Measurements from ENCODE around the gene NRXN3. TPM values are rescaled to one million over a fixed set of nuclear protein-coding genes. Genes with fewer than 3 reads are reported as not detected.

Gene NRXN3
- not detected for polyA plus RNA-seq

DNA sequence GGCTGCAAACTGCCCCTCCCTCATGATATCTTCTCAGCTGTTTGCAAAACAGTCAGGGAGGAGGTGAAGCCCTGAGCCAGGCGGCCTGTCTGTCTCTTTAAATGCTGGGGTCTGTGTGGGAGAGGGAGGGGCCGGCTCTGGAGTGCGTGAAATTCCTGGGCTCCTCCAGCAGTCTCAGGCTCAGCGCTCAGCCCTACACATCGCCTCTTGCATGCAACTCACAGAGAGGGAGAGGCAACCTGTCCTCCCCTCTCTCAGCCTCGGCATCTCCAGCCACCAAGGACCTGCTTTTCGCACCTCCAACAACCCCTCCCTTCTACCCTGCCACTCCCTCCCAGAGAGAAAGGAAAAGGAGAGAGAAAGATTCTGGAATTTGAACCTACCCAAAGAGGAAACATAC, at the start of gene NRXN3:
Gene NRXN3, plus strand, starts transcription at position 171 of the 400 bp plus-strand sequence. CDS start 72,721 bp downstream, outside the sequence.
- Mint-ChIP-seq H3K4me3 (peak within 1 kb of the TSS in 1 of 4 donors; percentile 30), H3K27ac (no peak within 1 kb of the TSS), H3K4me1 (no peaks in the 10 kb centered on the region), H3K27me3 (peaks cover 8% of the 10 kb centered on the region), H3K9me3 (peaks cover 0 to 2% (median 0%) of the 10 kb centered on the region in 3 donors), H3K36me3 (no peaks in the 10 kb centered on the region)

DNA sequence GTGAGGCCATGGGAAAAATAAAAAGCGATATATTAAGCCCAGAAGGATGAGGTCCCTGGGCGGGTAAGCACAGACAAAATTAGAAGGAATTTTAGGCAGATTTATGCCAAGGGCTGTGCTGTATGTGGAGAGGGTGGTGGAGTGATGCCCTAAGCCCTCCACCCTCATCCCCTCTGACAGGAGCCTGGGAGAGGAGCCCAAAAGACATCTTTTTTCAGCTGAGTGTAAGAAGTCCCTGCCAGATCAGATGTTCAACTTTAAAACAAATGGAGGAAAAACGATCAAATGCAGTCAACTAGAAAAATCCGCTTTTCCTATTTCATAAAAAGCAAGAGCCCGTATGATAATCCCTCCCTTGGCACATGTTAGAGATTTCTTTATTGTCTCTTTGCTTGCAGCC, 47.7 kb upstream of the NRXN3 start:
- H3K4me3 Mint-ChIP-seq, result no peak overlapping the region
- no peaks in the 10 kb centered on the region for H3K4me1 Mint-ChIP-seq
- no peak overlapping the region for H3K27ac Mint-ChIP-seq
- peaks cover 2 to 5% (median 5%) of the 10 kb centered on the region in 3 donors for H3K9me3 Mint-ChIP-seq
- H3K36me3 Mint-ChIP-seq, result no peaks in the 10 kb centered on the region
- H3K27me3 Mint-ChIP-seq, result peaks cover 1% of the 10 kb centered on the region

DNA sequence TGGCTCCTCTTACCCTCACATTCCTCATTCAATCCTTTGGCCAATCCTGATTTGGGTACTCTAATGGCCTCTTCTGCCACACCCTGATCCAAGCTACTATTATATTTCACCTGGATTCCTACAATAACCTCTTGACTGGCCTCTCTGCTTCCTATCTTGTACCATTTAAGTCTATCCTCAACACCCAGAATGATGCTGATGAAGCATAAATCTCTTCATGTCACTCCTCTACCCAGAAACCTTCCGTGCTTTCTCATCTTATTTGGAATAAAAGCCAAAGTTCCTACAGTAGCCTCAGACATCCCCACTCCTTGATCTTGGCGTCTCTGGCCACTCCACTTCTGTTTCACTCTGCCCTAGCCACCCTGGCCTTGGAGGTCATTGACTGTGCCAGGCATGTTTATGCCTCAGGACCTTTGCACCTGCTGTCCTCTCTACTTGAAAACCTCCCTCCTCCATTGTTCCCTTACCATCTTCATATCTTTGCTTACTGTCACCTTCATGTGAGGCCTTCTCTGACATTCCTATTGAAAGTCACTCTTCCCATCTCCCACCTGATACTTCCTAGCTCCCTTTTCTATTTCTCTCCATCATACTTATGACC, 46.4 kb upstream of the NRXN3 start:
- Mint-ChIP-seq H3K27me3 (peaks cover 1% of the 10 kb centered on the region), H3K4me3 (no peak overlapping the region), H3K9me3 (peaks cover 2 to 5% (median 5%) of the 10 kb centered on the region in 3 donors), H3K4me1 (no peaks in the 10 kb centered on the region), H3K36me3 (no peaks in the 10 kb centered on the region), H3K27ac (no peak overlapping the region)

DNA sequence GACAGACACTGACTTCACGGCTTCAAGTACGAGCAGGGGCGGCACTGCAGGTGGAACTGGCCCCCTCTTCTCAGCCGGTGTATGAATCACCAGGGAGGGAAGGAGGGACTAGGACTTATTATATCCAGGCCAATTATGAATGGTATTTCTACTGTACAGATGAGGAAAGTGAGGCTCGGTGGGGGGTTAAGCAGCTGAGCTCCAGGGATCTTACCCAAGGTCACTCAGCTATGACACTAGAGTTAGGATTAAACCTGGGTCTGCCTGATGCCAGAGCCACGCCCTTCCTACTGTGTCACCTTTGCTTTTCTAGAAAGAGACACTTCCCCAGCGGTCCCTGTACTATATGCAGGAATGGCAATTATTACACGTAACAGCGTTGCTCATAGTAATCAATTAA, 42.2 kb upstream of the NRXN3 start:
- H3K4me1 Mint-ChIP-seq, result no peaks in the 10 kb centered on the region
- no peaks in the 10 kb centered on the region for H3K36me3 Mint-ChIP-seq
- H3K4me3 Mint-ChIP-seq, result no peak overlapping the region
- peaks cover 1% of the 10 kb centered on the region for H3K27me3 Mint-ChIP-seq
- peaks cover 0 to 5% (median 0%) of the 10 kb centered on the region in 3 donors for H3K9me3 Mint-ChIP-seq
- H3K27ac Mint-ChIP-seq, result no peak overlapping the region

DNA sequence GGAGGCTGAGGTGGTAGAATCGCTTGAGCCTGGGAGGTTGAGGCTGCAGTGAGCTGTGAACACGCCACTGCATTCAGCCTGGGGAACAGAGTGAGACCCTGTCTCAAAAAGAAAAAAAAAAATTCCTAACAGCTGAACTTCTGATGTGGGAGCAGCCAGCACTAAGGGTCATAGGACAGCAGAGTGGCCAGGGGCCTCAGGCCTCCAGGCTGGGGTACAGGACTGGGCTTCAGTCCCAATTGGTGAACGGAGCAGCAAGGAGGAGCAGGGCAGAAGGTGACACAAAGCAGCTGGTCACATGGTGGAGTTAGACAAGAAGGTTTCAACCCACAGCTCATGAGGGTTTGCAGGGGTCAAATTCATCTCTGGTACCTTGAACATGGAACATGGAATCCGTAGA, 40.8 kb upstream of the NRXN3 start:
- Mint-ChIP-seq H3K27me3 (peaks cover 1% of the 10 kb centered on the region), H3K4me1 (no peaks in the 10 kb centered on the region)

DNA sequence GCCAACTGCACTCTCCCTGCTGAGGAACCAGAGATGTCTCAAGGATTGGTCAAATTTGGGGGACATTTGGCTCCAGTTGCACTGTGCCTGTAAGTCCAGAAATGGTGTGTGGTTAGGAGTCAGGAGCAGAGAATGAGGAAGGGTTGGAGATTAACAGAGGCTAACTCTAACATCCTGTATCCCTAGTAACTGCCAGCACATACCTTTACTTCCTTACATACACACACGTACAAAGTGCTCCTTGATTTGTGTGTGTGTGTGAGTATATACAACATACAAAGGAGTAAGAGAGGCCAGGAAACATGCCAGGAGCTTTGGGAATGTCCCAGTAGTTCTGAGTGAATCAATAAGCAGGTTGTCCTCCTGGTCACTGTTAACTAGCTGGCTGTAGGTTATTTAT, 39.8 kb upstream of the NRXN3 start:
- Mint-ChIP-seq H3K9me3 (no peaks in the 10 kb centered on the region), H3K27me3 (peaks cover 1% of the 10 kb centered on the region), H3K4me1 (peaks cover 0 to under 1% (median 0%) of the 10 kb centered on the region in 3 donors), H3K27ac (no peak overlapping the region), H3K36me3 (no peaks in the 10 kb centered on the region), H3K4me3 (no peak overlapping the region)

More for the DNA sequence above, 40.8 kb upstream of the NRXN3 start:
- no peaks in the 10 kb centered on the region for H3K36me3 Mint-ChIP-seq
- no peaks in the 10 kb centered on the region for H3K9me3 Mint-ChIP-seq
- no peak overlapping the region for H3K4me3 Mint-ChIP-seq
- H3K27ac Mint-ChIP-seq, result no peak overlapping the region

DNA sequence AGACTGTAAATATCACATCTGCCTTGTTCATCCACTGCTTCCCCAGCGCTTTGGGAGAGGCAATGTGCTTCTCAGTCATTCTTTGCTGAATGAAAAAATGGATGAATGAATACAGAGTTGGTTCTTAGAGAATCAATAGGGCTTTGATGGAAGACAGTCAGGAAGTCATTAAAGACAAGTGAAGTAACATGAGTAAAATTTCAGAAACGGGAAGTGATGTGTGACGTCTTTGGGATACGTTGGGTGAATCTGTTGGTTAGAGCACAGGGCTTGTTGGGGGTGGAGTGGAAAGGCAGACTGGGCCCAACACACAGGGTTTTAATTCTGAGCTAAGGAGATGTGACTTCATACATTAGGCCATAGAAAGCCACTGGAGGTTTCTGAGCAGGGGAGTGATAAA, 39.0 kb upstream of the NRXN3 start:
- Mint-ChIP-seq H3K36me3 (no peaks in the 10 kb centered on the region), H3K27ac (no peak overlapping the region), H3K9me3 (no peaks in the 10 kb centered on the region), H3K4me1 (peaks cover 0 to 1% (median 0%) of the 10 kb centered on the region in 3 donors), H3K27me3 (peaks cover under 1% of the 10 kb centered on the region), H3K4me3 (no peak overlapping the region)

DNA sequence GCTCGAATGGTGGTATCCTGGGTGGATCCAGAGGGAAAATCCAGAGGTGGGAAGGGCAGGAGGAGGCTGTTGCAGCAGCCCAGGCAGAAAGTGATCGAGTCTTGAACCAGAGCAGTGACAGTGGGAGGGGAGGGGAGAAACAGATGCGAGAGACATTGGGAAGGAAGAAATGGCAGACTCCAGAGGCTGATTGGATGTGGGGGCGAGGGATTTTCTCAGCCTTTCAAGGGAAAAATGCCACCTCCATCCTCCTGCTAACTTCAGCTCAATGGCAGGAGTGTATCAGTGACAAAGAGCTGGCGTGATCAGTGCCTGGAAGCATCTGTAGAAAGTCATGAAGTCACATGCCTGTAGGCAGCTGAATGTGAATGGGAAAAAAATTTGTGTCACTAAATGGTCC, 38.6 kb upstream of the NRXN3 start:
- H3K4me1 Mint-ChIP-seq, result peaks cover 0 to 1% (median 0%) of the 10 kb centered on the region in 3 donors
- no peaks in the 10 kb centered on the region for H3K36me3 Mint-ChIP-seq
- H3K27ac Mint-ChIP-seq, result no peak overlapping the region

DNA sequence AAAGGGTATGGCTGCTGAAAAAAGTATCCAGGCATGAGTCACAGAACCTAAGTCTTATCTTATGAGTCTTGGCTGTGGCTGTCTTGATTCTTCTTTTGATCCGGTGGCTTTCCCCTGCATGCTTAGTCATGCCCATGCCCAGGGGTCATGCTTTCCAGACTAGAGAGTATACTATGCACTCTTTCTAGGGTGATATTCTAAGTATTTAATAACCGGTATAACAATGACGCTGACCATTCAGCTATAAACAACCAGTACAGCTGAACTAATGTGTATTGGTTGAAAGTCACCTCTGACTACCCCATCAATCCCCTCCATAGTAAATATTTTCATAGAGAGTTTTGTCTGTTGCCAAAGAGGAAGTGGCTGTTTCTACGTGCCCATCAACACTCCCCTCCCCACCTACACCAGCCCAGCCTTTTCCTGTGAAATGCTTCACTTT, 34.7 kb upstream of the NRXN3 start:
- peaks cover 5% of the 10 kb centered on the region for H3K27me3 Mint-ChIP-seq
- peaks cover 0 to 1% (median 0%) of the 10 kb centered on the region in 3 donors for H3K4me1 Mint-ChIP-seq
- no peak overlapping the region for H3K27ac Mint-ChIP-seq
- no peaks in the 10 kb centered on the region for H3K9me3 Mint-ChIP-seq
- H3K4me3 Mint-ChIP-seq, result no peak overlapping the region
- peaks cover 2% of the 10 kb centered on the region for H3K36me3 Mint-ChIP-seq

More for the DNA sequence above, 38.6 kb upstream of the NRXN3 start:
- Mint-ChIP-seq H3K27me3 (no peaks in the 10 kb centered on the region), H3K9me3 (no peaks in the 10 kb centered on the region), H3K4me3 (no peak overlapping the region)

DNA sequence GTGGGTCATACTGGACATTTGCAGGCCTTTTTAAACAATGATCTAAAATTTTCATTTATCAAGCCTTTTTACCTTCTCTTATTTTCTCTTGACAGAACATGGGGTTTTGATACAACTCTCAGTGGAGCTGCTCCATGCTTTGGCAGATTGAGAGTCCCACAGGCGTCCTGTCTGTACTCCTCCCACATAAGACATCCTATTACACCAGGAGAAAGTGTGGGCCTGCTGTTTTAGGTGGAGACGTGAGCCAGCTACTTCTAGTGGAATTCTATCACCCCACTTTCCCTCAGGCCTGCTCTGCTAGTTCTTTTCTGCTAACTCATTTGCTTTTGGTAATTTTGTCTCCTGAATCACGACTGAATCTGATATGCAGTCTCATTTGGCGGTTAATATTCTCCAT, 33.5 kb upstream of the NRXN3 start:
- H3K4me3 Mint-ChIP-seq, result no peak overlapping the region
- H3K27me3 Mint-ChIP-seq, result peaks cover 5% of the 10 kb centered on the region
- H3K27ac Mint-ChIP-seq, result no peak overlapping the region
- H3K9me3 Mint-ChIP-seq, result no peaks in the 10 kb centered on the region
- peaks cover 2% of the 10 kb centered on the region for H3K36me3 Mint-ChIP-seq
- H3K4me1 Mint-ChIP-seq, result peaks cover 0 to 1% (median 0%) of the 10 kb centered on the region in 3 donors

DNA sequence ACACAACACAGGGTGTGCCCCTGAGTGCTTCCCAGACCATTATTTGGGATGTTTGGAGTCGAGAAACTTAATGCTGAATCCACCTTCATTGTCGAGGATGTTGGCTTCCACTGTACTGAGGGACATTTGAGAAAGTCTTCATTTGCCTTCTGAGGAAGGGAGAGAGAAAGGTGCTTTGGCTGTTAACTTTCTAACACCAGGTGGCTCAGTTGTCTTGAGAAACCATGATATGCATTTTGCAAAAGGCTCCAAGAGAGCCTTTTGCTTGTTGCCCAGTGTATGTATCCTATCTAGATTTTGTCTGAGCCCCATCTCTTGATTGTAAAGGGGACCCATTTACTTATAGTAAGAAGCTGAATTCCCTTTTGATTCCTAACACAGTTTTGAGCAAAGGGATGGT, 28.6 kb upstream of the NRXN3 start:
- no peak overlapping the region for H3K4me3 Mint-ChIP-seq
- peaks cover 8% of the 10 kb centered on the region for H3K27me3 Mint-ChIP-seq
- no peaks in the 10 kb centered on the region for H3K4me1 Mint-ChIP-seq

DNA sequence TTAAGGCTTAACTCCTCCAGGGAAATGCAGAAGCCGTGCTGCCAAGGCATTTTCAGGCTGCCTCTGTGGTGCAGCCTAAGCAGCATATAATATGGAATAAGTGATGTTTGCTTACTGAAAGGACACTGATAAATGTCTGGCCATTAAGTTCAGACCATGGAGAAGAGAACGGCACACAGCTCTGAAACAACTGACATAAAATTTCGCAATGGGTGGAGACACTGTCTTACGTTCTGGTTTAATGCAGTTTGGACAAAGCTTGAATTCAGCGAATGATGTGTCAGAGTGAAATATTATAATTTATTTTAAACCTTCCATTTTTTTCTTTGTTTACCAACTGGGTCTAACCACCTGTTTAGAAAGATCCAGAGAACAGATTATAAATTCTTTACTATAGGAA, 27.2 kb upstream of the NRXN3 start:
- Mint-ChIP-seq H3K9me3 (no peaks in the 10 kb centered on the region), H3K27ac (no peak overlapping the region), H3K36me3 (peaks cover 2% of the 10 kb centered on the region), H3K4me3 (no peak overlapping the region), H3K4me1 (no peaks in the 10 kb centered on the region), H3K27me3 (peaks cover 6% of the 10 kb centered on the region)

More for the DNA sequence above, 28.6 kb upstream of the NRXN3 start:
- H3K9me3 Mint-ChIP-seq, result no peaks in the 10 kb centered on the region
- peaks cover 4% of the 10 kb centered on the region for H3K36me3 Mint-ChIP-seq
- no peak overlapping the region for H3K27ac Mint-ChIP-seq

DNA sequence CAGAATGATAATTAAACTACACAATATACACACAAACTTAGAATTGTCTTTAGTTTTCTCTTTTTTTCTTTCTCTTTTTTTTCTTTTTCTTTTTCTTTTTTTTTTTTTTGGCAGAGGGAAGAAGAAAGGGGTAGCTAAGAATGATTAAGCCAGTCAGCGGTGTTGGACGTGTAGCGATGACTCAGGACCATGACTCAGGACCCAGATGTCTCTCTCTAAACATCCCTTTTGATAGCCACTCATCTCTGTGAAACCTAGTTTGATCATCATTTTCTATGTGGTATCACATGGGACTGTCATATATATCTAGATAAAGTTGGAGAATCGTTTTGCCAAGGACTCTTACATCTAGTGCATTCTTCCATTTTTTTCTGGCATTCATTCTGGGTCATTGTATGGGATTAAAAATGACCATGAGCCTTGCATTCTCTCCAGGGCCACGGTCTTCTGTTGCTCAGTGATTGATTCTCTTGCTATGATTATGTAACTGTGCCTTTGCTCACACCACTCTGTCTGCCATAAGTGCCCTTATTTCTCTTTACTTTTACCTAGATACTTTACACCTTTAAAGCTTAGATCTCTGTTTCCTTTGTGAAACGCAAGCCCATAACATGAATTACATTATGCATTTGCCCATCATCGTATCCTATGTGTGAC, 26.6 kb upstream of the NRXN3 start:
- no peak overlapping the region for H3K27ac Mint-ChIP-seq
- H3K4me3 Mint-ChIP-seq, result no peak overlapping the region
- no peaks in the 10 kb centered on the region for H3K4me1 Mint-ChIP-seq
- peaks cover 2% of the 10 kb centered on the region for H3K36me3 Mint-ChIP-seq
- peaks cover 6% of the 10 kb centered on the region for H3K27me3 Mint-ChIP-seq
- H3K9me3 Mint-ChIP-seq, result no peaks in the 10 kb centered on the region

DNA sequence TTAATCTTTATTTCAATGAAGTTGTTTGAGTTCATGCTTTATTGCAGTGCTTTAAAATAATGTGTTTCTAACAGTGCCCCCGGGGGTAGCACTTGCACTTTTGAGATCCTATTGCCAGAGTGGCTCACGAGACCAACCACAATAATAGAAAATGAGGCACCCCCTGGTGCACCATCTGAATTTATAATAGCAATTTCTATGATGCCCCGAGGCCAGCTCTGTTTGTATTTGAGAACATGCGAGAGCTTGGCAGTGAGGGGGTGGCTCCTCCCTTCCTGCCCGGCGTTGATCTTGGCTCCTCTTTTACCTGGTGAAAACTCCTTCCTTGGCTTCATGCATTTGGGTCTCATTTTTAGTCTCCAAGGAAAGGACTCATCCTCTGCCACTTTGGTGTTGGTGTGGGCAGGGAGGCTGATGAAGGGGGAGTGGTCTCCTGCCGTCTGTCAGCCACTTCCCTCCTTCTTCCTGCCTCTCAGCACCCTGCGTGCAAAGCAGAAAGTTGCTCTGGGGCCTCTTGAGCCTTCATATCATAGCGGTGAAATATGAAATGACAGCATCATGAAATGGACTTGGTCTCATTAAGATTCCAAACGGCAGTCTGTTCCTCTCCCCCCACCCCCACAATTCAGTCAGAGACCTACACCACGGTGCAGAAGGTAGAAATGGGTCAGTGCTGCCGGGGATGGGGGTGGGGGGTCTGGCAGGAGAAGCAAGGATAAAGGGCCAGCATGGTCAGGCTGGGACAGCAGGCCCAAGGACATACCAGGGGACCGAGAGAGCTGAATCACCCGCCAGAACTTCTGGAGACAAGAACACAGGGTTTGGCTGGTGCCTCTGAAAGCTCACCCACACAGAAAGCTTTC, 17.7 kb upstream of the NRXN3 start:
- Mint-ChIP-seq H3K4me1 (no peaks in the 10 kb centered on the region), H3K27me3 (no peaks in the 10 kb centered on the region)

DNA sequence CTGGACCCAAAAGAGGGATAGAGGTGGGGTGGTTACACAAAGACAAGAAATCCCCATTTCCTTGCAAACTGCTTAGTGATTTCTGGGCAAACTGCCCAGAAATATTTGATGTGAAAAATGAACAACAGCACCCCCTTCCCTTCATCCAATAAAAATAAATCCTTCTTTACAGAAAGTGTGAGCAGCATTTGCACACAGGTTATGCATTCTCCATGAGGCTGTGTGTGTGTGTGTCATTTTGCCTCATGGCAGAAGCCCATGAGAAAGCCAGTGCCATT, 17.2 kb upstream of the NRXN3 start:
- no peak overlapping the region for H3K4me3 Mint-ChIP-seq
- no peaks in the 10 kb centered on the region for H3K27me3 Mint-ChIP-seq
- H3K27ac Mint-ChIP-seq, result no peak overlapping the region
- no peaks in the 10 kb centered on the region for H3K9me3 Mint-ChIP-seq
- H3K36me3 Mint-ChIP-seq, result no peaks in the 10 kb centered on the region
- H3K4me1 Mint-ChIP-seq, result no peaks in the 10 kb centered on the region

More for the DNA sequence above, 17.7 kb upstream of the NRXN3 start:
- H3K4me3 Mint-ChIP-seq, result no peak overlapping the region
- H3K36me3 Mint-ChIP-seq, result no peaks in the 10 kb centered on the region
- H3K9me3 Mint-ChIP-seq, result no peaks in the 10 kb centered on the region
- no peak overlapping the region for H3K27ac Mint-ChIP-seq
